NCI-H510A treated with DMSO at 0.1 percent for 48 hours (cell line): ENCODE measurements around the gene COL26A1.

ENCODE experiments used
- DNase-seq: peaks from one replicate; lab custom pipeline; 2025; lab: John Stamatoyannopoulos, UW

The COL26A1 gene

DNA sequence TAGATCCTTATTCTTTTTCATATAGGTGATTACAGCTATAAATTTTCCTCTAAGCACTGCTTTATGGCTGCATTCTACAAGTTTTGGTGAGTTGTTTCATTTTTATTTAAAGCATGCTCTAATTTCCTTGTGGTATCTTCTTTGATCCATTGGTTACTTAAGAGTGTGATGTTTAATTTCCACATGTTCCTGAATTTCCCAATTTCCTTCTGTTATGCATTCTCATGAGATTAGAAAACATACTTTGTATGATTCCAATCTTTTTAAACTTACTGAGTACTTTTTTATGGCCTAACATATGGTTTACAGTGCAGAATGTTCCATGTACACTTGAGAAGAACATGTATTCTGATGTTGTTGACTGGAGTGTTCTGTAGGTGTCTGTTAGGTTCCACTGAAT, 213.0 kb downstream of the COL26A1 start:
- no peak for DNase-seq

DNA sequence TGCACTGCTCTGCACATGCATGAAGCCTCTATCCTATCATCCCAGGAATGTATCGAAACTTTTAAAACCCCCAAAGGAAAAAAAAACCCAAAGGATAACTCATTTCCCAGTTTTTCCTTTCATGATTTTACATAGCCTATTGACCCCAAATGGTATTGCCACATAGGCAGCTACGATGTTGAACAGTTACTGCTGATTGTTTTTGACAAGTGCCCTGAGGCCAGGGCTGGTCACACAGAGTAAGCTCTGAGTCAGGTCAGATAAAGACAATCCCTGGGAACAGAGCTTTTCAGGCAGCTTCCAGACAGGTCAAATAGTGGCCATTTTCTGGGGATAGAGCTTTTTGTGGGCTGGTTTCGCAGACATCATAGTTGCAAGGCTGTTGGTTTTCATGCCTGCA, 214.3 kb downstream of the COL26A1 start:
- no peak for DNase-seq

DNA sequence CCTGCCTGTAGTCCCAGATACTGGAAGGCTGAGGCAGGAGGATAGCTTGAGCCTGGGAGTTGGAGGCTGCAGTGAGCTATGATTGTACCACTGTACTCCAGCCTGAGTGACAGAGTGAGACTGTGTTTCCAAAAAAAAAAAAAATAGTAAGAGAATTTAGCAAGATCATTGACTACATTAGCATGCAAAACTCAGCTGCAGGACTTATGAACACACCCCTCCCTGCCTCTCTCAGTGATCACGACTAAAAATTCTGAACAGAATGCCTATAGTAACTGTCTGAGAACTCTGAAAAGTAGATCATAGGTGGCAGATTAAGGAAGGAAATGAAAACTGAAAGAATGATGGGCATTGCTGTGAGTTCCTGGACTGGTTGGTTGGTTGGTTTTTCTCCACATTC, 215.9 kb downstream of the COL26A1 start:
- no peak for DNase-seq

DNA sequence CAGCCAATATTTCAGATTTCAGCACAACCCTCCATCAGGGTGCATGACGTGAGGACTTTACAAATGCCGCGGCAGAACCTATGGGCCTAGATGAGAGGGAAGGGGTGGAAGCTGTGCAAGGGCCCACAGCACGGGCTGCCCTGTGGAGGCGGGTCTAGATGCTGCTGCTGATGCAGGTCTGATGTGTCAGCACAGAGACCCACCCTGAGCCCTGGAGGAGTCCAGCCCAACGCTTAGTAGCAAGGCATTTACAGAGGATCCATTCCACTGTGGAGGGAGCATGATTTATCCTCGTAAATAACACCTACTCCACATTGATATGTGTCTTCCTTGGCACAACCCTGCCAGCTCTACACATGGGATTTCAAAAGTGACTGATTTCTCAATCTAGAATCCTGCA, 217.9 kb downstream of the COL26A1 start:
- no peak for DNase-seq

DNA sequence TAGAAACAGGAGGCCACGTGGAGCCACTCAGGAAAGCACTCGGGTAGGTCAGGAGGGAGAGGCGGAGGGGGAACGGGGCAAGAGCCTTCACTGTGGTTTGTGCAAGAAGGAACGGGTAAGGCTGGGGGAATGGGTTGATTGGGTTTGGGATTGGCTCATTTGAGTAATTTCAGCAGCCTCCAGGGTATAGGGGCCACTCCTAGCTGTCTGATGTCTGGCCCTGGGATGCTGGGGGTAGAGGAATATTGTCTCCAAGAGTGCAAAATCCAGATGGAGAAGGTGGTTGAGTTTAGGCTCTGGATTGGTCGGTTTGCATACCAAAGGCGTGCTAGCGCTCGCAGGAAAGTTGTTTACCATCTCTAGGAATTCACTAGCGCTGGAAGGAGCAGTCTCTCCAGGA, 219.2 kb downstream of the COL26A1 start:
- DNase-seq = no peak

DNA sequence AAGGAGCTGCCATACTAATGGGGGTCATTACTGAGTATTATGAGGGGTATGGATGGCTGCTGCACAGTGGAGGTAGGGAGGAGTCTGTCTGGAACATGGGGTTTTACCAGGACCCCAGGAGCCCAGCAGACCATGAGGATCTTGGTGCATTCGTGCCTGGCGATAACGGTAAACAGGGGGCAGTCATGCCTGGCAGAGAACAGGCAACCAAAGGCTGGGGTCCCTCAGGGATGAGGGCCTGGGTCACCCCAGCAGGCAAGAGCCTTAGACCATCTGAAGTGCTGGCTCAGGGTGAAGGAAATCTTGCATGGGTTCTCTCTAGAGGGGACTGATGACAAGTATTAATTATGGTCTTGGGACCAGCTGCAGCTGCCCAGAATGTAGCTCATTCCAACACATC, 220.3 kb downstream of the COL26A1 start:
- DNase-seq = no peak

DNA sequence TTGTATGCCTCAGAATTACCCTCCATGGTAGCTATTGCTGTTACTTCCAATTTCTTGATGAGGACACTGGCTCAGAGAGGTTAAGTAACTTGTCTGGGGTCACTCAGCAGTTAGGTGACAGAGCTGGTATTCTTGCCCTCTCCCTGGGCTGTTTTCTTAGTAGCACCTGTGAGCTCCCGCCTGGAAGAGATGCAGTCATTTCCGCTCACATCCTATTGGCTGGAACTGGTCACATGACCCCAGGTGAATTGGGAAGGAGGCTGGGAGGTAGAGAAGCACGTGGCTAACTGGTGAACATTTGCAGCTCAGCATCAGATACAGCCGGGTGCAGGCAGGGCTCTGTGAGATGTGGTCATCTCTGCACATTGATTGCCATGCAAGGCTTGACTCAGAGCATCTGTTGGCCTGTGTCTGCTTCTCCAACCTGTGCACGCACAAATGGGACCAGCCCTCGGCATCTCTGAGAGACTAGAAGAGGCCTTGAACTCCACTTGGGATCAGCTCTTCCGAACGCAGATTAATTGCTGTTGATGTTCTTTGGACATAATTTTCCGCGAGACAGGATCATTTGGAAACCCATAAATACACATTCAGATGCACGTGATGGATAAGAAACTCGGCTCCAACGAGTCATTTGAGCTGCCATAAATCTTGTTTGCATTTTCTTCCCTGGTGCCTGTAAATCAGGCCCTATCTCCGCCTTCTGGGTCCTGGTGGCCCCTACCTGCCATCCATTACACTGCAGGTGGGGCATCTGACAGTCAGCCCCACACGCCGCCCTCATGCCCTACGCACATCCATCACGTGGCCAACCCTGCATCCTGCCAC, 223.6 kb downstream of the COL26A1 start:
- no peak for DNase-seq

DNA sequence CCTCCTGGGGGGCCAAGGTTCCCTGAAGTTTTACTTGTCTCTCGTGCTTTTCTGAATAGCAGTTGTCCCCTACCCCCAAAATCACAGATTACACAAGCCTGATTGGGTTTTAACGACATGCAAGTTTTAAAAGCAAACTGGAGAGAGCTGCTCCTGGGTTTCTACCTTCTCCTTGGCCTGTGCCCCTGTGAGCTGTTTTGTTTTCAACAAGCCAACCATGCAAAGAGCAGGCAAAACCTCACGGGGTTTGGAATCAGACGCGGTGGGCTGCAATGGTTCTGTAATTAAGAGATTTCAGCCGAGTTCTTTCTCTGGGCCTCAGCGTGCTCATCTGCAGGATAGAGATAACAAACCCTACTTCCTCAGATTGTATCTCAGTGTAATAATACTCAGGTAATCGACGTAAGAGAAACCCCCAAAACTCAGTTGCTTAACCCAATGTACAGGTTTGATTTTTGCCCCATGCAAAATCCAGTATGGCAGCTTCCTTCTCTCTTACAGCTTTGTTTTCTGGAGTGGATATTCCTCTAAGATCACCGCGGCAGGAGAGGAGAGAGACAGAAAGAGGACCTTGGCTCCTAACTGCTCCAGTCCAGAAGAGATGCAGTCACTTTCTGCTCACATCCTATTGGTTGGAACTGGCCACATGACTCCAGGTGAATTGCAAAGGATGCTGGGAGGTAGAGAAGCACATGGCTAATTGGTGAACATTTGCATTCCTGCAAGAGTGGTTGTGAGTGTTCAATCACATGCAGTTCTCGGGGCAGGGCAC, 224.4 kb downstream of the COL26A1 start:
- DNase-seq = no peak

DNA sequence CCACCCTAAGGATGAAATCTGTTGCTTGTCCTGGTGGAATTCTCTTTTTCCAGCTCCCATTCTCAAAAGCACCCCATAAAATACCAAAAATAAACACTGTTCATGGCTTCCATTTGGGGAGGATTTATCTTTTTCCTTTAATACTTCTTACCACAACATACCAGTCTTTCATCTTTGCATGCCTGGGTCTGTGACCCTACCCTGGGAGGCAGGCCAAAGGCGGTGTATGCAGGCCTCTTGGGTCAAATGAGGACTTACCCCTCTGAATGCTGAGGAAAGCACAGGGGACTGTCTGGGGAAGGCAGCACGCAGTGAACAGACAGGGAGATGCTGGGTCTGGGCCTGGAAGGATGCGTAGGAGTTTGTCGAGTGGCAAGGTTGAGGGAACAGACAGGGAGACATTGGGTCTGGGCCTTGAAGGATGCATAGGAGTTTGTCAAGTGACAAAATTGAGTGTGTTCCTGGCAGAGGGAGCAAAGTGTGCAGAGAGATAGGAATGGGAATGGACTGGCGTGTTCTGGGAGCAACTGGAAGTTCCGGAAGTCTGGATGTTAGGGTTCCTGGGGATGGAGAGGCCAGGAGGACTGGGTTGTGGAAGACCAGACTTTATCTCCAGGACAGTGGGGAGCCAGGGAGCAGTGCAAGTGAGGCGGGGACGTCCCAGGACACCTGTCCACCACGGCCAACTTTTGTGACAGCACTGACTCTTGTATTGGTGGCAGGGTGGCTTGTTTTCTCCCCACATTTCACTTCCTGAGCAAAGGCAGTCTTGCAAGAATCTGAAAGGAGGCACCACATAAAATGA, 225.7 kb downstream of the COL26A1 start:
- DNase-seq = no peak

DNA sequence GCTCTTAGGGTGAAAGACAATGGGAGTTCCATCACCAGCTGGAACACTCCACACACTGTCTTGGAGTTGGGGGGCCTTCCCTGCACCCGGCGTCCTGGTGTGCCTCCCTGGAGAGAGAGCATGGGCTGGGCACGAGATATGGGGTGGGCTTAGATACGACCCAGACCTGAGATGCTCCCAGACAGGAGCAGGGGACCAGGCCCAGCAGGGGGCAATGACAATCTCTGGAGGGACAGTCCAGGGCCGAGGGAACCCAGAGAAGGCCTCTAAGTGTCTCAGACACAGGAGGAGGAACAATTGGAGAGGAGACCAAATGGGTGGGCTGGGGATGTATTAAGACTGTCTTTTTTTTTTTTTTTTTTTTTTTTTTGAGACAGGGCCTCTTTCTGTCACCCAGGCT, 226.4 kb downstream of the COL26A1 start:
- no peak for DNase-seq

DNA sequence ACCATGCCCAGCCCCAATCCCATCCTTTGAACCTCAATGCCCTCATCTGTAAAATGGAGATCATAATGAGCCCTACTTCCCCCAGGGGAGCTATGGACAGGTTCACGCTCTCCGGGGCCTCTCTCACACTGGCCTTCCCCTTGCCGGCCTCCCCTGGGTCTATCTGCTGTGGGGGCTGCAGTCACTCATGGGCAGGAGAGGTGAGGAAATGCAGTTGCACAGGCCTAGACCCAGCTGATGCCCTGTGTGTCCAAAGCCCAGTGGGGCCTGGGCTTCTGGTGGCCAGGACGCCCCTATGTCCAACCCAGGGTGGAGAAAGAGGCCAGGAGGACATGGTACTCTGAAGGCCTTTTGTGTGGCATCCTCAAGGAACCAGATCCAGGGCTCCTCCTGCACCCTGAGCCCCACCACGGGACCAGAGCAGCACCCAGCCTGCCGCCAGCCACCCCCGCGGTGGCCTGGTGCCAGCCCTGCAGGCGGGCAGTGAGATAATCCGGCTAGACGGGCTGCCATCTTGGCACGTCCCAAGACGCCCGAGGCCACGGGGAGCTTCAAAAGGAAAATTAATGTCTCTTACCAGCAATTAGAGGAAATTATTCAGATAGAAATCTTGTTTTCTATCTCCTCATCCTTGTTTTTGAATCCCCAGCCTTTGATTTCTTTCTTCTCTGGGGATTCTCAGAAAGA, 227.4 kb downstream of the COL26A1 start:
- no peak for DNase-seq

DNA sequence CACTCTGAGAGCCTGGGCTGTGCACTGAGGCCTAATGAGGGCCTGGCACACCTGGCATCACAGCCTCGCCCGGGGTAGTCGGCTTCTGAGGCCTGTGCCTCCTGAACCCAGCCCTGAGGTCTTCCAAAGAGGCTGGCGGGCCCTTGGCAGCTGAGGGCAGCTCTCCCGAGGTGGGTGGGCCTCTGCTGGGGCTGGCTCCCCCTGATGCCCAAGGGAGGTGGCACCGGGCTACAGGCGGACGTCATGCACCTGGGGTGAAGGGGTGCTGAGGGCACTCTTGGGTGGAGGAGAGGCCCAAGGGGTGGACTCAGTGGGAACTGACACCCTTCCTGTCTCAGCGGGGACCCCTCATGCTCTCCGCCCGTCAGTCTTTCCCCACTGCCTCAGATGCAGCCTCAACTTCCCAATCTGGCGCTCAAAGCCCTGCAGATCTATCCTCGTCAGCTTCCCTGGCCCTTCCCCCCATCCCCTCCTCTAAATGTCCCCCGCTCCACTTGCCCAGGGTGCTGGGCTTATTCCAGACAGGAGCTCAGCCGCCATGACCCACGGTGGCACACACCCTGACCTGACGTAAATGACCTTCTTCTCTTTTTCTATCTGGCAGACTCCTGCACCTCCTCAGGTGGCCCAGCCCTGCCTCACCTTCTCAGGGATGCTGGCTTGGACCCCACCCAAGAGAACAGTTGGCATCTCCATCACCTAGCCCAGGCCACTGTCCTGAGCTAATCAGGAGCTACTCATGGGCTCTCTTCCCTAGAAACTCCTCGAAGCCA, 228.2 kb downstream of the COL26A1 start:
- DNase-seq = no peak

DNA sequence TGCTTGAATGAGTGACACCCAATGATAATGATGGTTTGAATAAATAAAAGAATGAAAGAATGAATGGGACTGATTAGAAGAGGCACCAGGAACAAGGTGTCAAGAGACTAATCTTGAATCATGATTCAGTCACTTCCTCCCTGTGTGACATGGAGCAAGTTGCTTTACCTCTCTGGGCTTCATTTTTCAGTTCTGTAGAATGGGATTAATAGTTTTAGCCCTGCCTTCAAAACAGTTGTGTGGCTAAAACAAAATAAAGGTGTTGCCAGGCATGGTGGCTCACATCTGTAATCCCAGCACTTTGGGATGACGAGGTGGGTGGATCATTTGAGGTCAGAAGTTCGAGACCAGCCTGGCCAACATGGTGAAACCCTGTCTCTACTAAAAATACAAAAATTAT, 228.8 kb downstream of the COL26A1 start:
- DNase-seq = no peak

DNA sequence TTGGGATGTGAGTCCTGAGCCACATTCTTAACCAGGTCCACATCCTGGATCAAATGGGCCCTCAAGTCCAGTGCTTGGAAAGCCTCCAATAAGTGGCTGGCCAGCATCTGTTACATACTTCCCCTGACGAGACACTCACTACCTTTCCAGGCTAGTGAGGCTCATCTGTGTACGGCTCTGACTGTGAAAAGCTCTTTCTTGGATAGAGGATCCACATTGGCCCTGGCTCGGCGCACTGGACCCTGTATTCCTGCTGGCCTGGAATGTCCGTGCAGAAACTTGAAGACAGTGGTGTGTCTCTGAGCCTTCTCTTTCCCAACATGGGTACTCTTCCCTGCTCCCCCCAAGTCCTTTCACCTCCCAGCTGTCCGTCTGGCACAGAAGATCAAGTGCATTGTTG, 230.9 kb downstream of the COL26A1 start:
- no peak for DNase-seq

DNA sequence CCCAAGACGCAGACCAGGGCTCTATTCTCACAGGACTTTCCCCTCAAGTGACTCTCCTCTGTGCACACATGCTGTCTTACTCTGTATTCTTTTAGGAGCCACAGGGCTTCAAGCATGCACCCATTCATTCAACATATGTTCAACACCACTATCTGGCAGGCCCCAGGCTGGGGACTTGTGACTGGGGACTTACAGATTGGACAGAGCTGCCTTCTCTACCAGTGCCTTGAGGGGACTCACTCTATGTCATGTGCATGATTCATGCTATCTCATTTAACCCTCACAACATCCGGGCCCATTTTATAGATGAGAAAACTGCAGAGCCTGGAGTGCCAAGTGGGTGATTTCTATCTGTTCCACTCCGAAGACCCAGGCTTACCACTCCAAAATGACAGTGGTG, 232.1 kb downstream of the COL26A1 start:
- DNase-seq = no peak

DNA sequence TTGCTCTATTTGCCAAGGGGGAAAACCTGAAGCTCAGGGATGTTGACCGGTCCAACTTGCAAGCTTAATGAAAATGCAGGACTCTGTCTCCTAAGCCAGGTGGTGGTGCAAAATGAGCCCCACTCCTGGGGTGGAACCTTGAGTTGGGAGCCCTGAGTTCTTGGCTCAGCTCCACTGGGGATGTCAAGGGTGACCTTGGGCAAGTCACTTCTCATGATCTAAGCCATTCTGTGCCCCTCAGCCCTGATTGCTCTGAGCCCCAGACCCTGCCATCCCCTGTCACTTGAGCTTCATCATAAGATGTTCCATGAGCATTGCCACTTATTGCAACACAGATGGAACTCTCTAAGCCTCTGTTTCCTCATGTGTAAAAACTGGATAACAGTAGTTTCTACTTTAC, 232.6 kb downstream of the COL26A1 start:
- no peak for DNase-seq

DNA sequence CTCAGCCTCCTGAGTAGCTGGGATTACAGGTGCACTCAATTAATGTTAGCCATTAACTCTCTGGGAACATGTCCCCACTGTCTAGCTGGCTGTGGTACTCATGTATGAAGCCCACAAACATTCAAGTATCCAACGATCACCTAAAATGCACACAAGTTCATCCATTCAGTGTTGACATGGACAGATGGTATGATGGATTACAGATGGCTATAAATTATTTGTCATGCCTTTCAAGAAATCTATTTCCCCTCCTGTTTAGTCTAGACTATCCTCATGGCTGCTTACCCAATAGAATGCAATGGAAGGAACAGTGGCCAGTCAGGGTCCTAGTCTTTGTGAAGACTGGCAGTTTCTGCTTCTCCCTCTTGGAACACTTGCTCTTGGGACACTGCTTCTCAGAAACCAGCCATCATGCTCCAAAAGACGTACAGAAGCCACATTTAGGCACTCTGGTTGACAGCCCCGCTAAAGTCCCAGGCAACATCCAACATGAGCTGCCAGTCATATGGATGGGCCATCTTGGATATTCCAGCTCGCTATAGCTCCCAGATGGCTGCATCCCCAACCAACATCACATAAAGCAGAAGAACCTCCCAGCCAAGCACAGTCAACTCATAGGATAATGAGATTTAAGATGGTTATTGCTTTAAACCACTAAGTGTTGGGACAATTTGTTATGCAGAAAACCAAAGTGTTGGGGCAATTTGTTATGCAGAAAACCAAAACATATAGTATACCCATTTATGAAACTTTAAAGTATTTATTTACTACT, 233.3 kb downstream of the COL26A1 start:
- DNase-seq = no peak

DNA sequence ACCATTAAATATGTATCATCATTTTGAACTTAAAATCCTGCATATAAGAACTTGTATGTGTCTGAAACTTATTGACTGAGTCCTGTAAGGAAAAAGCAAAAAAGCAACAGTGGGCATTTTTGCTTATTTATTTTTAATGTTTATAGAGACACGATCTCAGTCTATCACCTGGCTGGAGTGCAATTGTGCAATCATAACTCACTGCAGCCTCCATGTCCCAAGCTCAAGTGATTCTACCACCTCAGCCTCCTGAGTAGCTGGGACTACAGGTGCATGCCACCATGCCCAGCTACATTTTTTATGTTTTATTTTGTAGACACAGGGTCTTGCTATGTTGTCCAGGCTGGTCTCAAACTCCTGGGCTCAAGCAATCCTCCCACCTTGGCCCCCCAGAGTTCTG, 234.2 kb downstream of the COL26A1 start:
- DNase-seq = no peak

DNA sequence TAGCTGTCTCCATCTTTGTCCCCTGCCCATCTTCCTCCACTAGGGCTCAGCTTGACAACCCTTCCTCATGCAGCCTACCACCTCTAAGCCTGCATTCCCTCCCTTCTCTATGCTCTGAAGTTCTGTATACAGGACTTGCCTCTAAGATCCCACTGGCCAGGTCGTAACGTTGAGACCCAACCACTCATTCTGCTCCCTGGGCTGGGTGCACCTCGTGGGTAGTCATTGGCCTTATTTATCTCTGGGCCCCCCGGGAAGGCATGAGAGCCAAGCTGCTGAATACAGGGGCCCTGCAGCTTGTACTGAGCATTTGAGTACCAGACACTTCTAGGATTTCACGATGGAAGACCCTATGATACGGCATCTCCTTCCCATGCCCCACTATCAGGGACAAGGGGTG, 235.3 kb downstream of the COL26A1 start:
- DNase-seq = no peak

DNA sequence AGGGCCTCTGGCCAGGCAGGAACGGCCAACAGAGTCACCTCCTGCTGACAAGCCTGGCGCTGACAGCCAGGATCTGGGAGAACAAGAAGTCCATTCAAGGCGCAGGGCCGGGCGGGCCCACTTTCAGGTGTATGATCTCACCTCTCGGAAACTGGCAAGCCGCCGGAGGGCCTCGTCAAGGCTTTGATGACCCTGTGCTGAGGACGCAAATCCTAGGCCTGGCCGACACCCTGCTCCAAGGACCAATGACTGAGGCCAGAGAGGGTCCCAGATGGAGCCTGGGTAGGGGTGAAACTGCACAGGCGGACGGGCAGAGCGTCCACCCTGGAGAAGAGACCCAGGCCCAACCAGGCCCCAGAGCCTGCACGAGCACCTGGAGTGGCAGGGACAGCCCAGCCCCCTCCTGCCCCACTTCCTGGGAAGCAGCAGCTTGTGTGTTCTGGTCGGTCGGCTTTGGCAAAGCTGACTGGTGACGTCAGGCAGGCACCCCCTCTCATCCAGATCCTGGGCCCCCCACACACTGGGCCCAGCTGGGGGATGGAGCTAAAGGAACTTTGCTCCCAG, 235.8 kb downstream of the COL26A1 start:
- DNase-seq = no peak
